K562 (cell line): Measurements from ENCODE around the gene PLBD1. TPM values are rescaled to one million over a fixed set of nuclear protein-coding genes. Genes with fewer than 3 reads are reported as not detected.

Experiments used
- ATAC-seq: fragments of 200-7000 bp; cut with Tn5 transposase; 3 replicates; pipeline ENCODE4 v1.9.1; 2020; ENCODE audit warnings: moderate library complexity
- BruUV-seq: library from RNA; stranded (reverse); fragments of 400-500 nt; replicated peaks from 2 replicates; lab custom pipeline; 2021; lab: Mats Ljungman, UMichigan
- CTCF ChIA-PET: fragments of 300-600 bp; formaldehyde crosslinking; extraction: SDS; loops from one replicate; lab custom pipeline; 2021; ENCODE audit warnings: low intra/inter-chr PET ratio; lab: Yijun Ruan, JAX
- POLR2A ChIA-PET: fragments of 300-600, 350-650 bp; sonication (Branson Sonifier 250); formaldehyde crosslinking; extraction: SDS; loops from one replicate; lab custom pipeline; 2021; ENCODE audit warnings: antibody characterized with exemption, inconsistent platforms; lab: Yijun Ruan, JAX
- DNase-seq, 4 experiments: peaks; one replicate each; pipeline versions ENCODE4 v3.0.0 to v3.0.0-alpha.2; 2011 to 2018; ENCODE audit warnings: low spot score in 3 of 4, mixed read lengths in 3 of 4; ENCODE audit errors: extremely low read depth in 1 of 4
- FAIRE-seq: peaks from 2 replicates; lab custom pipeline; 2011; peaks lifted over from hg19 to GRCh38; lab: Jason Lieb, UNC
- H2AFZ ChIP-seq: 2 replicates; pipeline ENCODE4 v1.6.0; 2011; ENCODE audit warnings: low read depth, low read length, control low read depth, inconsistent platforms
- H3K27ac ChIP-seq: fragments of 200-600 bp; 3 replicates; pipeline ENCODE4 v1.8.0; 2011; ENCODE audit warnings: low read depth, mild to moderate bottlenecking, control low read depth, inconsistent platforms, low read length, moderate library complexity, mixed read lengths; ENCODE audit errors: extremely low read depth
- H3K27me3 ChIP-seq, 2 experiments: fragments of 300-600 bp in 1 of 2; 2 replicates in 1 of 2; 3 replicates in 1 of 2; pipeline versions ENCODE4 v1.6.0 to v1.8.0; 2011; ENCODE audit warnings: inconsistent platforms in 2 of 2, low read length in 2 of 2, mild to moderate bottlenecking in 1 of 2, mixed read lengths in 1 of 2, moderate library complexity in 1 of 2; ENCODE audit not compliant: control insufficient read depth in 2 of 2, insufficient read depth in 2 of 2
- H3K36me3 ChIP-seq: fragments of 300-600 bp; 3 replicates; pipeline ENCODE4 v1.8.0; 2011; ENCODE audit warnings: mild to moderate bottlenecking, low read length, inconsistent platforms; ENCODE audit not compliant: control insufficient read depth, insufficient read depth
- H3K4me1 ChIP-seq, 2 experiments: fragments of 200-600 bp in 1 of 2; replicated peaks in 1 of 2; 2 replicates in 1 of 2; 3 replicates in 1 of 2; pipeline versions ENCODE4 v1.5.1 to v1.8.0; 2011; ENCODE audit warnings: inconsistent platforms in 2 of 2, low read length in 2 of 2, mild to moderate bottlenecking in 1 of 2, mixed read lengths in 1 of 2, moderate library complexity in 1 of 2; ENCODE audit not compliant: control insufficient read depth in 2 of 2, insufficient read depth in 2 of 2
- H3K4me2 ChIP-seq: 2 replicates; pipeline ENCODE4 v1.6.1; 2011; ENCODE audit warnings: low read length, control low read depth, inconsistent platforms, mixed read lengths; ENCODE audit not compliant: insufficient read depth
- H3K4me3 ChIP-seq: fragments of 200-600 bp; sonication (generic), shearing (Covaris generic); 2 replicates; pipeline ENCODE4 v1.5.1; 2016; ENCODE audit warnings: control low read depth, inconsistent platforms
- H3K79me2 ChIP-seq: fragments of 200-600 bp; 3 replicates; pipeline ENCODE4 v1.8.0; 2011; ENCODE audit warnings: low read length, inconsistent platforms; ENCODE audit not compliant: control insufficient read depth, insufficient read depth
- H3K9ac ChIP-seq, 2 experiments: 2 replicates each; pipeline versions ENCODE4 v1.6.0 to v1.6.1; 2011; ENCODE audit warnings: low read depth in 2 of 2, low read length in 2 of 2, control low read depth in 1 of 2, inconsistent platforms in 1 of 2, mild to moderate bottlenecking in 1 of 2, mixed read lengths in 1 of 2; ENCODE audit not compliant: insufficient read depth in 1 of 2
- H3K9me1 ChIP-seq: one replicate; pipeline ENCODE4 v1.6.0; 2011; ENCODE audit warnings: inconsistent platforms, mild to moderate bottlenecking, low read length, moderate library complexity; ENCODE audit not compliant: control insufficient read depth, insufficient read depth
- H3K9me3 ChIP-seq: replicated peaks from 2 replicates; pipeline ENCODE4 v1.5.1; 2011; ENCODE audit warnings: low read depth, low read length, inconsistent platforms; ENCODE audit not compliant: control insufficient read depth, insufficient read depth
- H4K20me1 ChIP-seq: replicated peaks from 2 replicates; pipeline ENCODE4 v1.6.1; 2011; ENCODE audit warnings: low read length, inconsistent platforms, mixed read lengths; ENCODE audit not compliant: control insufficient read depth, insufficient read depth
- NR2F6 ChIP-seq: fragments of 450-650 bp; formaldehyde crosslinking; IDR thresholded peaks from 2 replicates; pipeline ENCODE4 v1.4.0; 2020; ENCODE audit warnings: mild to moderate bottlenecking
- SAP30 ChIP-seq: fragments of 200-600 bp; sonication (generic); IDR thresholded peaks from 2 replicates; pipeline ENCODE4 v1.6.1; 2012; ENCODE audit warnings: borderline replicate concordance, low read depth, mild to moderate bottlenecking, moderate library complexity, low read length, control low read depth, inconsistent platforms; ENCODE audit not compliant: insufficient read depth, poor library complexity, severe bottlenecking
- ZNF518B ChIP-seq: fragments of 250-450 bp; sonication (Bioruptor Pico); IDR thresholded peaks from 2 replicates; pipeline ENCODE4 v1.5.0; 2021; ENCODE audit warnings: mild to moderate bottlenecking, moderate library complexity
- WGBS: fragments of 100-300 bp; shearing (Covaris generic); methylation state at CpG from one replicate; pipeline ENCODE4 v1.1.6; 2016; ENCODE audit warnings: low coverage, mixed read lengths; ENCODE audit not compliant: insufficient coverage; ENCODE audit errors: missing lambda C conversion rate; 5-methylcytosine and 5-hydroxymethylcytosine counted together
- in situ Hi-C: fragments of 300-500 bp; cut with MboI; formaldehyde crosslinking; loops from 4 replicates; pipeline ENCODE4 v1.15.0; 2018; ENCODE audit warnings: inconsistent platforms, mixed read lengths
- intact Hi-C: fragments of 100-400 bp; cut with micrococcal nuclease; formaldehyde crosslinking; loops from 2 replicates; pipeline ENCODE4 v1.14.2; 2022
- polyA plus RNA-seq, 8 experiments: library from polyadenylated mRNA; depleted of rRNA in 4 of 8; stranded (reverse) in 5 of 8; unstranded in 3 of 8; fragments of >200 nt; fragmentation: Nextera tagmentation in 2 of 8; fragmentation: Illumina TruSeq in 1 of 8; extraction: Ambion mirVana in 2 of 8; extraction: Trizol in 1 of 8; gene quantifications; 2 replicates each; pipeline versions ENCODE4 v1.2.1 to v1.2.3, GENCODE V29; 2011 to 2014; ENCODE audit warnings: inconsistent platforms in 1 of 8, missing spikeins in 1 of 8
- total RNA-seq, 7 experiments: library from RNA; depleted of rRNA in 6 of 7; stranded (reverse); fragments of >200 nt in 6 of 7; fragmentation: Illumina TruSeq in 2 of 7; extraction: Trizol in 2 of 7; gene quantifications; 2 replicates each; pipeline versions ENCODE4 v1.2.1 to v1.2.3, GENCODE V29; 2011 to 2021; ENCODE audit warnings: low replicate concordance in 1 of 7

The PLBD1 gene
- total and polyA plus RNA-seq, 9 of the 15 experiments (the other 6 are each of a cell fraction or from before 2014, with no cell fraction given): 7.1 to 37.0 (median 20.6) TPM

DNA sequence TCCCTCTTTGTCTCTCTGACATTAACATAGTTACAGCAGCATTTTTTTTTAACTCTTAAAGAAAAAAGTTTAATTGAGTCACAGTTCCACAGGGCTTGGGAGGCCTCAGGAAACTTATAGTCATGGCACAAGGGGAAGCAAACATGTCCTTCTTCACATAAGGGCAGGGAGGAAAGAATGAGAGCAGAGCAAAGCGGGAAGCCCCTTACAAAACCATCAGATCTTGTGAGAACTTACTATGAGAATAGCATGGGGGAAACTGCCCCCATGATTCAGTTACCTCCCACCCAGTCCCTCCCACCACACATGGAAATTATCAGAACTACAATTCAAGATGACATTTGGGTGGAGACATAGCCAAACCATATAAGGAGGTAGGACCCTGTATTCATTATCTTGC is 96.2 kb downstream of the PLBD1 start:
- no peak for DNase-seq
- no peaks in the 10 kb centered on the region for H3K79me2 ChIP-seq
- no peaks in the 10 kb centered on the region for H3K4me1 ChIP-seq
- no peaks in the 10 kb centered on the region for H3K9me1 ChIP-seq
- no peak for FAIRE-seq
- H4K20me1 ChIP-seq: no peaks in the 10 kb centered on the region
- H3K9me3 ChIP-seq: peaks cover 7% of the 10 kb centered on the region; the same call in 1 of the 2 replicates
- ChIA-PET POLR2A (no interaction called here), CTCF (no interaction called here)
- H3K4me3 ChIP-seq: no peak overlapping the region
- no peak overlapping the region for H3K27ac ChIP-seq
- H3K36me3 ChIP-seq: peaks cover 22% of the 10 kb centered on the region; the same call in 2 of the 3 replicates
- ATAC-seq: no peak
- H3K4me2 ChIP-seq: no peak overlapping the region
- in situ Hi-C loops: no loop called here
- no peak overlapping the region for H3K9ac ChIP-seq
- no TSS peak for BruUV-seq
- WGBS: no CpG with 5 or more reads among the region's 1 CpG
- no peaks in the 10 kb centered on the region for H3K27me3 ChIP-seq
- intact Hi-C loops: no loop called here
- H2AFZ ChIP-seq: no peak overlapping the region
- TF ChIP-seq NR2F6: no peak
- TF ChIP-seq ZNF518B (CRISPR knock-in tag): no peak
- TF ChIP-seq SAP30: no peak
